H9 (cell line): Measurements from ENCODE around the gene TGOLN2. TPM values are rescaled to one million over a fixed set of nuclear protein-coding genes. Genes with fewer than 3 reads are reported as not detected.

Experiments
- DNase-seq: peaks from one replicate; pipeline ENCODE4 v3.0.0-alpha.2; 2017
- H2AFZ ChIP-seq: one replicate; pipeline ENCODE4 v1.6.1; 2013; ENCODE audit warnings: mild to moderate bottlenecking, low read length, control low read depth, moderate library complexity
- H2AK5ac ChIP-seq: 2 replicates; pipeline ENCODE4 v1.6.1; 2013; ENCODE audit warnings: low read length, control low read depth, mixed read lengths; ENCODE audit not compliant: insufficient read length
- H2BK120ac ChIP-seq: one replicate; pipeline ENCODE4 v1.6.1; 2013; ENCODE audit warnings: low read depth, mild to moderate bottlenecking, low read length, control low read depth, inconsistent platforms; ENCODE audit not compliant: poor library complexity, severe bottlenecking
- H2BK12ac ChIP-seq: 2 replicates; pipeline ENCODE4 v1.6.1; 2013; ENCODE audit warnings: low read length, control low read depth, mixed read lengths, low read depth; ENCODE audit not compliant: insufficient read length
- H2BK15ac ChIP-seq: 2 replicates; pipeline ENCODE4 v1.6.1; 2013; ENCODE audit warnings: low read depth, low read length, control low read depth
- H2BK20ac ChIP-seq: one replicate; pipeline ENCODE4 v1.6.1; 2013; ENCODE audit warnings: low read depth, mild to moderate bottlenecking, low read length, control low read depth, inconsistent platforms; ENCODE audit not compliant: poor library complexity, severe bottlenecking
- H2BK5ac ChIP-seq: 2 replicates; pipeline ENCODE4 v1.6.1; 2013; ENCODE audit warnings: low read length, control low read depth, mixed read lengths; ENCODE audit not compliant: insufficient read length
- H3K14ac ChIP-seq: 2 replicates; pipeline ENCODE4 v1.6.1; 2013; ENCODE audit warnings: low read length, control low read depth; ENCODE audit not compliant: insufficient read depth
- H3K18ac ChIP-seq: 2 replicates; pipeline ENCODE4 v1.6.1; 2013; ENCODE audit warnings: low read depth, mild to moderate bottlenecking, mixed read lengths, low read length, control low read depth; ENCODE audit not compliant: insufficient read length
- H3K23ac ChIP-seq: 2 replicates; pipeline ENCODE4 v1.6.1; 2013; ENCODE audit warnings: low read length, control low read depth, mixed read lengths, low read depth; ENCODE audit not compliant: insufficient read length
- H3K23me2 ChIP-seq: 2 replicates; pipeline ENCODE4 v1.6.1; 2013; ENCODE audit warnings: low read depth, mild to moderate bottlenecking, mixed read lengths, low read length, control low read depth; ENCODE audit not compliant: insufficient read length, poor library complexity, severe bottlenecking
- H3K27ac ChIP-seq: 2 replicates; pipeline ENCODE4 v1.5.1; 2013; ENCODE audit warnings: low read length, control low read depth, mixed read lengths, low read depth; ENCODE audit not compliant: insufficient read length
- H3K27me3 ChIP-seq: 2 replicates; pipeline ENCODE4 v1.6.1; 2013; ENCODE audit warnings: low read length, control low read depth, inconsistent platforms; ENCODE audit not compliant: insufficient read depth
- H3K4ac ChIP-seq: 2 replicates; pipeline ENCODE4 v1.6.1; 2013; ENCODE audit warnings: low read depth, mild to moderate bottlenecking, control low read depth, inconsistent platforms, low read length, moderate library complexity
- H3K4me1 ChIP-seq: 2 replicates; pipeline ENCODE4 v1.6.1; 2013; ENCODE audit warnings: low read length, control low read depth, inconsistent platforms; ENCODE audit not compliant: insufficient read depth
- H3K4me2 ChIP-seq: 2 replicates; pipeline ENCODE4 v1.6.1; 2013; ENCODE audit warnings: low read length, control low read depth, mixed read lengths; ENCODE audit not compliant: insufficient read length, insufficient read depth
- H3K56ac ChIP-seq: 2 replicates; pipeline ENCODE4 v1.6.1; 2013; ENCODE audit warnings: low read depth, mild to moderate bottlenecking, mixed read lengths, low read length, control low read depth; ENCODE audit not compliant: insufficient read length
- H3K79me1 ChIP-seq: 2 replicates; pipeline ENCODE4 v1.6.1; 2013; ENCODE audit warnings: low read depth, mild to moderate bottlenecking, moderate library complexity, low read length, control low read depth, inconsistent platforms; ENCODE audit not compliant: insufficient read depth, poor library complexity, severe bottlenecking
- H3K79me2 ChIP-seq: 2 replicates; pipeline ENCODE4 v1.6.1; 2013; ENCODE audit warnings: low read length, control low read depth, inconsistent platforms; ENCODE audit not compliant: insufficient read depth
- H3K9ac ChIP-seq: 2 replicates; pipeline ENCODE4 v1.6.1; 2013; ENCODE audit warnings: low read length, control low read depth, mixed read lengths; ENCODE audit not compliant: insufficient read length; ENCODE audit errors: extremely low read depth
- H3K9me3 ChIP-seq: one replicate; pipeline ENCODE4 v1.6.1; 2013; ENCODE audit warnings: low read depth, low read length, inconsistent platforms; ENCODE audit not compliant: control insufficient read depth
- H3T11ph ChIP-seq: one replicate; pipeline ENCODE4 v1.6.1; 2013; ENCODE audit warnings: mild to moderate bottlenecking, low read length, control low read depth, inconsistent platforms
- H4K20me1 ChIP-seq: one replicate; pipeline ENCODE4 v1.6.1; 2013; ENCODE audit not compliant: control insufficient read depth, insufficient read length, insufficient read depth
- H4K5ac ChIP-seq: 2 replicates; pipeline ENCODE4 v1.6.1; 2013; ENCODE audit warnings: low read depth, mild to moderate bottlenecking, mixed read lengths, low read length, control low read depth; ENCODE audit not compliant: insufficient read length
- H4K8ac ChIP-seq: replicated peaks from 2 replicates; pipeline ENCODE4 v1.6.1; 2013; ENCODE audit warnings: low read length, control low read depth, mixed read lengths, low read depth; ENCODE audit not compliant: insufficient read length
- H4K91ac ChIP-seq: 2 replicates; pipeline ENCODE4 v1.6.1; 2013; ENCODE audit warnings: low read depth, mild to moderate bottlenecking, moderate library complexity, mixed read lengths, low read length, control low read depth; ENCODE audit not compliant: insufficient read length
- H3K27ac Mint-ChIP-seq, 3 experiments: 2 replicates in 2 of 3; 3 replicates in 1 of 3; pipeline ENCODE4 v1.8.0; 2020 to 2021; ENCODE audit warnings: mixed read lengths in 3 of 3, mild to moderate bottlenecking in 1 of 3, moderate library complexity in 1 of 3
- H3K27me3 Mint-ChIP-seq: 2 replicates; pipeline ENCODE4 v1.8.0; 2021; ENCODE audit warnings: low read depth, mild to moderate bottlenecking, moderate library complexity, mixed read lengths
- H3K36me3 Mint-ChIP-seq, 3 experiments: 2 replicates in 2 of 3; 3 replicates in 1 of 3; pipeline ENCODE4 v1.8.0; 2020 to 2021; ENCODE audit warnings: low read depth in 3 of 3, mixed read lengths in 3 of 3; ENCODE audit not compliant: insufficient read depth in 1 of 3
- H3K4me1 Mint-ChIP-seq, 2 experiments: 2 replicates each; pipeline ENCODE4 v1.8.0; 2020; ENCODE audit warnings: mixed read lengths in 2 of 2
- H3K4me3 Mint-ChIP-seq, 2 experiments: 2 replicates in 1 of 2; 3 replicates in 1 of 2; pipeline ENCODE4 v1.8.0; 2020 to 2021; ENCODE audit warnings: mild to moderate bottlenecking in 2 of 2, mixed read lengths in 2 of 2, moderate library complexity in 1 of 2
- H3K9me3 Mint-ChIP-seq, 2 experiments: 2 replicates in 1 of 2; 3 replicates in 1 of 2; pipeline ENCODE4 v1.8.0; 2020; ENCODE audit warnings: mild to moderate bottlenecking in 2 of 2, mixed read lengths in 2 of 2, moderate library complexity in 1 of 2
- WGBS: extraction: QIAGEN DNeasy Blood & Tissue Kit; methylation state at CpG from one replicate; pipeline ENCODE4 v1.1.7; 2013; ENCODE audit warnings: missing lambda C conversion rate, low lambda C conversion rate, mixed read lengths; ENCODE audit not compliant: insufficient read length; ENCODE audit errors: extremely low coverage; 5-methylcytosine and 5-hydroxymethylcytosine counted together
- total RNA-seq: library from RNA; stranded (reverse); gene quantifications from 2 replicates; pipeline ENCODE4 v1.2.1, GENCODE V29; 2021
- TF ChIP-seq, protein P1 (sequence below): fragments of 200-600 bp; sonication (generic); conservative IDR thresholded peaks from 3 replicates; pipeline ENCODE4 v1.8.0; 2021; ENCODE audit warnings: antibody characterized with exemption, mild to moderate bottlenecking

The TGOLN2 gene
- total RNA-seq, 1 experiment from 2014 or later, result 47.8 TPM

DNA sequence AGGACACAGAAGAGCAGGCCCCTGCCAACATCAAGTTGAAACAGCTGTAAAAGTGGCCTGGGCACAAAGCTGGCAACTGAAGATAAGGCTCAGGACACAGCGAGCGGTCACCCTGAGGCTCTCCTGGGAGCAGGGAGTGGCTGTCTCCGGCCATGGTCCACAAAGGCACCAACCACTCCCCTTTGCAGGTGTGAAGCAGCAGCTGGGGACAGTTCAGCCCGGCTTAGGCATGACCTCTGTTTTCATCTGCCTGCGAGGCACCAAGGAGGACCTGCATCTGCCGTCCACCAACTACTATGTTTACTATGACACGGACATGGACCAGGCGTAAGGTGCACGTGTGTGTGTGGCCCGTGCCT, 12.9 kb downstream of the TGOLN2 start:
- WGBS, result no CpG with 5 or more reads among the region's 10 CpGs
- H3K18ac ChIP-seq, result no peak overlapping the region
- no peak overlapping the region for H3K4me2 ChIP-seq
- no peaks in the 10 kb centered on the region; the same call in 1 of the 2 replicates for H3K27me3 Mint-ChIP-seq
- H2BK15ac ChIP-seq, result no peak overlapping the region
- H3K79me1 ChIP-seq, result no peaks in the 10 kb centered on the region
- H3K56ac ChIP-seq, result no peak overlapping the region
- H3K27me3 ChIP-seq, result no peaks in the 10 kb centered on the region
- no peak overlapping the region for H3K27ac Mint-ChIP-seq
- H4K5ac ChIP-seq, result no peak overlapping the region
- peaks cover 2% of the 10 kb centered on the region; the same call in 1 of the 2 replicates for H3K4me1 ChIP-seq
- no peak overlapping the region for H2BK20ac ChIP-seq
- H3K27ac ChIP-seq, result no peak overlapping the region
- no peaks in the 10 kb centered on the region for H3K9me3 ChIP-seq
- H3K4me3 Mint-ChIP-seq, result no peak overlapping the region
- no peak overlapping the region for H3K4ac ChIP-seq
- H3K14ac ChIP-seq, result no peak overlapping the region
- H3K79me2 ChIP-seq, result no peaks in the 10 kb centered on the region
- peaks cover 16 to 33% (median 26%) of the 10 kb centered on the region in 3 experiments; a peak in 6 of 7 replicates for H3K36me3 Mint-ChIP-seq
- H3K23ac ChIP-seq, result no peak overlapping the region
- no peak overlapping the region for H3T11ph ChIP-seq
- H3K23me2 ChIP-seq, result no peaks in the 10 kb centered on the region
- H4K20me1 ChIP-seq, result no peaks in the 10 kb centered on the region
- H2BK12ac ChIP-seq, result no peak overlapping the region
- DNase-seq, result no peak
- no peak overlapping the region for H2BK5ac ChIP-seq
- no peak overlapping the region for H3K9ac ChIP-seq
- H4K91ac ChIP-seq, result no peak overlapping the region
- TF ChIP-seq, protein P1, sequence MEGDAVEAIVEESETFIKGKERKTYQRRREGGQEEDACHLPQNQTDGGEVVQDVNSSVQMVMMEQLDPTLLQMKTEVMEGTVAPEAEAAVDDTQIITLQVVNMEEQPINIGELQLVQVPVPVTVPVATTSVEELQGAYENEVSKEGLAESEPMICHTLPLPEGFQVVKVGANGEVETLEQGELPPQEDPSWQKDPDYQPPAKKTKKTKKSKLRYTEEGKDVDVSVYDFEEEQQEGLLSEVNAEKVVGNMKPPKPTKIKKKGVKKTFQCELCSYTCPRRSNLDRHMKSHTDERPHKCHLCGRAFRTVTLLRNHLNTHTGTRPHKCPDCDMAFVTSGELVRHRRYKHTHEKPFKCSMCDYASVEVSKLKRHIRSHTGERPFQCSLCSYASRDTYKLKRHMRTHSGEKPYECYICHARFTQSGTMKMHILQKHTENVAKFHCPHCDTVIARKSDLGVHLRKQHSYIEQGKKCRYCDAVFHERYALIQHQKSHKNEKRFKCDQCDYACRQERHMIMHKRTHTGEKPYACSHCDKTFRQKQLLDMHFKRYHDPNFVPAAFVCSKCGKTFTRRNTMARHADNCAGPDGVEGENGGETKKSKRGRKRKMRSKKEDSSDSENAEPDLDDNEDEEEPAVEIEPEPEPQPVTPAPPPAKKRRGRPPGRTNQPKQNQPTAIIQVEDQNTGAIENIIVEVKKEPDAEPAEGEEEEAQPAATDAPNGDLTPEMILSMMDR, result no peak
- H2BK120ac ChIP-seq, result no peak overlapping the region
- no peak overlapping the region for H2AFZ ChIP-seq
- no peak overlapping the region for H4K8ac ChIP-seq
- no peaks in the 10 kb centered on the region for H3K9me3 Mint-ChIP-seq
- peaks cover 4 to 6% of the 10 kb centered on the region in 2 experiments for H3K4me1 Mint-ChIP-seq
- no peak overlapping the region for H2AK5ac ChIP-seq
